Measurements from ENCODE around the gene KLHL26.

KLHL26 gene

GRCh38 chr19:18649371-18650020, 12.7 kb downstream of the KLHL26 start:
- peak; percentile 23 to 38 for DNase-seq

GRCh38 chr19:18650021-18650390, 13.2 kb downstream of the KLHL26 start:
- no peak for DNase-seq

- DNase-seq: no peak
These were observed 13.7 kb downstream of the KLHL26 start for GRCh38 chr19:18650468-18651041.

- DNase-seq: no peak
These were observed 14.5 kb downstream of the KLHL26 start for GRCh38 chr19:18651300-18651699.

GRCh38 chr19:18651733-18652132, 14.9 kb downstream of the KLHL26 start:
- no peak for DNase-seq

GRCh38 chr19:18653853-18654252, 17.0 kb downstream of the KLHL26 start:
- no peak for DNase-seq

- no peak for DNase-seq
These were observed 17.6 kb downstream of the KLHL26 start for GRCh38 chr19:18654469-18654868.

- no peak for DNase-seq
These were observed 18.5 kb downstream of the KLHL26 start for GRCh38 chr19:18655173-18655844.

- no peak for DNase-seq
These were observed 19.7 kb downstream of the KLHL26 start for GRCh38 chr19:18656337-18657086.

- DNase-seq: peak in 1 of 2 donors; percentile 17
These were observed 20.9 kb downstream of the KLHL26 start for GRCh38 chr19:18657590-18658365.

GRCh38 chr19:18658366-18658855, 21.6 kb downstream of the KLHL26 start:
- DNase-seq: no peak

GRCh38 chr19:18659281-18660050, 22.6 kb downstream of the KLHL26 start:
- peak; percentile 50 to 74 for DNase-seq

GRCh38 chr19:18660051-18660910, 23.5 kb downstream of the KLHL26 start:
- DNase-seq: peak; percentile 78 to 85

GRCh38 chr19:18660939-18661670, 24.3 kb downstream of the KLHL26 start:
- DNase-seq: peak; percentile 51 to 79

- DNase-seq: no peak
These were observed 26.3 kb downstream of the KLHL26 start for GRCh38 chr19:18662972-18663732.

GRCh38 chr19:18663940-18664530, 27.2 kb downstream of the KLHL26 start:
- no peak for DNase-seq

- DNase-seq: no peak
These were observed 29.0 kb downstream of the KLHL26 start for GRCh38 chr19:18665771-18666202.

GRCh38 chr19:18666317-18666716, 29.5 kb downstream of the KLHL26 start:
- no peak for DNase-seq

GRCh38 chr19:18666784-18667183, 30.0 kb downstream of the KLHL26 start:
- no peak for DNase-seq
